Neural cell (in vitro differentiated cells): Measurements from ENCODE around the gene DOK6. TPM values are rescaled to one million over a fixed set of nuclear protein-coding genes. Genes with fewer than 3 reads are reported as not detected.

ENCODE experiments used
- H2AFZ ChIP-seq: fragments of 200-600, 300-800 bp; sonication (generic), shearing (Covaris generic); 2 replicates; pipeline ENCODE4 v1.6.0; 2014; ENCODE audit warnings: low read depth, mild to moderate bottlenecking, antibody characterized with exemption, low read length, moderate library complexity
- H3F3A ChIP-seq: fragments of 200-600 bp; shearing (Covaris generic); 2 replicates; pipeline ENCODE4 v1.6.1; 2016; ENCODE audit warnings: mild to moderate bottlenecking, moderate library complexity, mixed read lengths, antibody characterized with exemption, low read length; ENCODE audit not compliant: insufficient read depth, poor library complexity, severe bottlenecking
- H3K27ac ChIP-seq: fragments of 200-600, 300-800 bp; sonication (generic), shearing (Covaris generic); 2 replicates; pipeline ENCODE4 v1.5.1; 2014; ENCODE audit warnings: mild to moderate bottlenecking, low read length, moderate library complexity
- H3K27me3 ChIP-seq: fragments of 300-800, 200-600 bp; sonication (generic), shearing (Covaris generic); 2 replicates; pipeline ENCODE4 v1.6.0; 2014; ENCODE audit warnings: mild to moderate bottlenecking, low read depth, low read length, moderate library complexity; ENCODE audit not compliant: insufficient read depth
- H3K36me3 ChIP-seq: fragments of 300-800, 200-600 bp; sonication (generic), shearing (Covaris generic); 2 replicates; pipeline ENCODE4 v1.5.1; 2014; ENCODE audit warnings: mild to moderate bottlenecking, antibody characterized with exemption, low read length, moderate library complexity; ENCODE audit not compliant: insufficient read depth
- H3K4me2 ChIP-seq: fragments of 300-800, 200-600 bp; sonication (generic), shearing (Covaris generic); 2 replicates; pipeline ENCODE4 v1.6.0; 2014; ENCODE audit warnings: mild to moderate bottlenecking, low read length
- H3K4me3 ChIP-seq: fragments of 300-800, 200-600 bp; sonication (generic), shearing (Covaris generic); 2 replicates; pipeline ENCODE4 v1.5.1; 2014; ENCODE audit warnings: mild to moderate bottlenecking, low read length, moderate library complexity
- H3K79me2 ChIP-seq: fragments of 200-600 bp; shearing (Covaris generic); replicated peaks from 2 replicates; pipeline ENCODE4 v1.6.0; 2014; ENCODE audit warnings: mild to moderate bottlenecking, low read length, moderate library complexity; ENCODE audit not compliant: insufficient read depth
- H3K9ac ChIP-seq: fragments of 300-800, 200-600 bp; sonication (generic), shearing (Covaris generic); 2 replicates; pipeline ENCODE4 v1.6.1; 2016; ENCODE audit warnings: mild to moderate bottlenecking, low read length, mixed read lengths
- H3K9me2 ChIP-seq: fragments of 200-600 bp; shearing (Covaris generic); 2 replicates; pipeline ENCODE4 v1.6.1; 2016; ENCODE audit warnings: mild to moderate bottlenecking, low read length, mixed read lengths; ENCODE audit not compliant: insufficient read depth
- H3K9me3 ChIP-seq: fragments of 200-600, 300-800 bp; sonication (generic), shearing (Covaris generic); 2 replicates; pipeline ENCODE4 v1.6.1; 2016; ENCODE audit warnings: mild to moderate bottlenecking, mixed run types, low read length, moderate library complexity, mixed read lengths
- H4K20me1 ChIP-seq: fragments of 200-600 bp; shearing (Covaris generic); 2 replicates; pipeline ENCODE4 v1.6.1; 2016; ENCODE audit warnings: mild to moderate bottlenecking, mixed run types; ENCODE audit not compliant: insufficient read depth
- EP300 ChIP-seq: fragments of 450-650 bp; conservative IDR thresholded peaks from 2 replicates; pipeline ENCODE4 v1.6.1; 2014; ENCODE audit warnings: antibody characterized with exemption, mild to moderate bottlenecking, moderate library complexity; ENCODE audit not compliant: poor library complexity, severe bottlenecking
- EZH2 ChIP-seq: fragments of 200-600, 300-800 bp; shearing (Covaris generic), sonication (generic); IDR thresholded peaks from 2 replicates; pipeline ENCODE4 v1.6.1; 2014; ENCODE audit warnings: antibody characterized with exemption, low read length, borderline replicate concordance, mild to moderate bottlenecking; ENCODE audit not compliant: insufficient read depth, poor library complexity, severe bottlenecking
- MXI1 ChIP-seq: fragments of 450-650 bp; conservative IDR thresholded peaks from 2 replicates; pipeline ENCODE4 v1.6.1; 2014; ENCODE audit warnings: antibody characterized with exemption, mild to moderate bottlenecking; ENCODE audit not compliant: poor library complexity, severe bottlenecking
- POLR2AphosphoS5 ChIP-seq: IDR thresholded peaks from 2 replicates; pipeline ENCODE4 v1.6.1; 2012
- RAD21 ChIP-seq: fragments of 450-650 bp; conservative IDR thresholded peaks from 2 replicates; pipeline ENCODE4 v1.6.1; 2014; ENCODE audit warnings: antibody characterized with exemption, mild to moderate bottlenecking, moderate library complexity
- REST ChIP-seq: IDR thresholded peaks from 2 replicates; pipeline ENCODE4 v1.6.1; 2012; ENCODE audit warnings: borderline replicate concordance
- SMC3 ChIP-seq: fragments of 450-650 bp; conservative IDR thresholded peaks from 2 replicates; pipeline ENCODE4 v1.6.1; 2014; ENCODE audit warnings: antibody characterized with exemption, mild to moderate bottlenecking, moderate library complexity; ENCODE audit not compliant: poor library complexity
- TAF1 ChIP-seq: IDR thresholded peaks from 2 replicates; pipeline ENCODE4 v1.6.1; 2012; ENCODE audit warnings: low read depth
- polyA plus RNA-seq: library from polyadenylated mRNA; depleted of rRNA; stranded (reverse); fragments of >200 nt; gene quantifications from 2 replicates; pipeline ENCODE4 v1.2.3, GENCODE V29; 2014

Gene DOK6
- polyA plus RNA-seq, 1 donor from 2014 or later: 9.7 TPM

DNA sequence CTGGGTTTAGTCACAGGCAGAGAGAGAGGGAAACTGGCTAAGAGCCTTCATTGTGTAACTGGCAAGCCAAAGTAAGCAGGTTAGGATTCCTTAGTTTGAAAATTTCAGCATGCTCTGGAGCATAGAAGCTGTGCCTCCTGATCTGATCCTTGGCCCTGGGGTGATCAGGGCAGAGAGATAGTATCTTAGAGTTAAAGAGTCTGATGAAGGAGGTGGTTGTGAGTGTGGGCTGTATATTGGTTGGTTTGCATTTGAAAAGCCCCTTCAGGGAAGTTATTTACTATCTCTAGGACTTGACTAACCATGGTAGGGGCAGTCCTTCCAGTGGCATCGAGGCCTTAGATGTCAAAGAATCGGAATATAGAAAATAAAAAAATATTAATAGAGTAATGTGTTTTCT is 316.9 kb downstream of the DOK6 start:
- no peaks in the 10 kb centered on the region for H4K20me1 ChIP-seq
- no peaks in the 10 kb centered on the region for H3K9me3 ChIP-seq
- H3K27me3 ChIP-seq: no peaks in the 10 kb centered on the region
- H3K9ac ChIP-seq: no peak overlapping the region
- no peak for TF ChIP-seq EZH2
- no peak for TF ChIP-seq TAF1
- no peaks in the 10 kb centered on the region for H3K36me3 ChIP-seq
- H3K27ac ChIP-seq: no peak overlapping the region
- H3F3A ChIP-seq: no peaks in the 10 kb centered on the region
- no peaks in the 10 kb centered on the region for H3K9me2 ChIP-seq
- no peak overlapping the region for H3K4me2 ChIP-seq
- no peak overlapping the region for H3K4me3 ChIP-seq
- no peaks in the 10 kb centered on the region for H3K79me2 ChIP-seq
- H2AFZ ChIP-seq: no peak overlapping the region

DNA sequence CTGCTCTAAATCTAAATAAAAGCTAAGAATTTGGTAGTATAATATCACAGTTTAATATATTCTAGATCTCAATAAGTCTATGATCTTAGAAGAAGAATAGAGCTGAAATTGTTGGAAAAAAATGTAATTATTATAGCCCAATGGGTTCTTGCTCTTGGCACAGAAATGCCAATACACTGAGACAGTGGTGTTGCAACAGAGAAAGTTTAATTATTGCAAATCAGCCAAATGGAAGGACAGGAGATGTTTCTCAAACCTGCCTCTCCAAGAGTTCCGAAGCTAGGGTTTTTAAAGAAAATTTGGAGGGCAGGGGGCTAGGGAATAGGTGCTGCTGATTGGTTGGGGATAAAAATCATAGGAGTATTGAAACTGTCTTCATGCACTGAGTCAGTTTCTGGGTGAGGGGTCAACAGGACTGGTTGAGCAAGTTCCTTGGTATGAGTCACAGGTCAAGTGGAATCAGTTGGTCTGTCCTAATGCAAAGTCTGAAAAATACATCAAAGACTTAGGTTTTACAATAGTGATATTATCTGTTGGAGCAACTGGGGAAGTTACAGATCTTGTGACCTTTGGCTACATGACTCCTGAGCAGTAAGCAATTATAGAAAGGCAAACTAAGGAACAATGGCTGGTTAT is 318.3 kb downstream of the DOK6 start:
- H3K27ac ChIP-seq: no peak overlapping the region
- H3K4me2 ChIP-seq: no peak overlapping the region
- H3K9ac ChIP-seq: no peak overlapping the region
- no peaks in the 10 kb centered on the region for H3K79me2 ChIP-seq
- H3K9me2 ChIP-seq: no peaks in the 10 kb centered on the region
- H3K9me3 ChIP-seq: no peaks in the 10 kb centered on the region
- H4K20me1 ChIP-seq: no peaks in the 10 kb centered on the region
- H3F3A ChIP-seq: no peaks in the 10 kb centered on the region
- H2AFZ ChIP-seq: no peak overlapping the region
- TF ChIP-seq SMC3: no peak
- no peak for TF ChIP-seq TAF1
- no peak for TF ChIP-seq REST
- TF ChIP-seq POLR2AphosphoS5: no peak
- no peak for TF ChIP-seq EP300
- no peak for TF ChIP-seq RAD21
- no peak overlapping the region for H3K4me3 ChIP-seq
- H3K36me3 ChIP-seq: no peaks in the 10 kb centered on the region
- H3K27me3 ChIP-seq: no peaks in the 10 kb centered on the region

GRCh38 chr18:69720422-69720821 is 319.7 kb downstream of the DOK6 start:
- Histone ChIP-seq H3K9me2 (no peaks in the 10 kb centered on the region), H3K27ac (no peak overlapping the region), H3F3A (no peaks in the 10 kb centered on the region), H3K27me3 (no peaks in the 10 kb centered on the region), H3K36me3 (no peaks in the 10 kb centered on the region), H4K20me1 (no peaks in the 10 kb centered on the region), H3K9me3 (no peaks in the 10 kb centered on the region), H2AFZ (no peak overlapping the region), H3K79me2 (no peaks in the 10 kb centered on the region), H3K4me3 (no peak overlapping the region), H3K9ac (no peak overlapping the region), H3K4me2 (no peak overlapping the region)
- TF ChIP-seq POLR2AphosphoS5 (no peak), EP300 (no peak), REST (no peak), MXI1 (no peak), TAF1 (no peak)
